Liver (tissue), 9 donors: Measurements from ENCODE around the gene CSRNP2. TPM values are rescaled to one million over a fixed set of nuclear protein-coding genes. Genes with fewer than 3 reads are reported as not detected.
"Not testable (repeated sequence)": the region's sequence is repeated elsewhere in the genome, so short reads cannot be mapped to it uniquely, and the experiment has no call there.

Source experiments
- DNase-seq: peaks from one replicate; pipeline ENCODE4 v3.0.0-alpha.2; 2017; ENCODE audit warnings: low spot score
- H3K27ac ChIP-seq, 2 donors: one replicate each; pipeline ENCODE4 v1.7.0; 2013; ENCODE audit warnings: inconsistent platforms in 2 of 2, low read length in 2 of 2, control low read depth in 1 of 2, low read depth in 1 of 2, mild to moderate bottlenecking in 1 of 2
- H3K27me3 ChIP-seq, 4 donors: one replicate each; pipeline versions ENCODE4 v1.6.1 to v1.7.0; 2013; ENCODE audit warnings: low read length in 3 of 4, inconsistent platforms in 1 of 4, mild to moderate bottlenecking in 1 of 4, moderate library complexity in 1 of 4; ENCODE audit not compliant: control insufficient read depth in 4 of 4, insufficient read depth in 4 of 4
- H3K36me3 ChIP-seq, 4 donors: one replicate each; pipeline versions ENCODE4 v1.6.1 to v1.7.0; 2013; ENCODE audit warnings: low read length in 3 of 4, mild to moderate bottlenecking in 3 of 4, low read depth in 1 of 4, moderate library complexity in 1 of 4; ENCODE audit not compliant: control insufficient read depth in 4 of 4, insufficient read depth in 3 of 4
- H3K4me1 ChIP-seq, 4 donors: one replicate each; pipeline versions ENCODE4 v1.6.1 to v1.7.0; 2013; ENCODE audit warnings: low read length in 3 of 4, mild to moderate bottlenecking in 3 of 4, moderate library complexity in 1 of 4; ENCODE audit not compliant: control insufficient read depth in 4 of 4, insufficient read depth in 4 of 4
- H3K4me3 ChIP-seq, 3 donors: one replicate each; pipeline versions ENCODE4 v1.6.1 to v1.7.0; 2013; ENCODE audit warnings: low read length in 3 of 3, control low read depth in 1 of 3, low read depth in 1 of 3, mild to moderate bottlenecking in 1 of 3
- H3K9ac ChIP-seq, 2 donors: one replicate each; pipeline ENCODE4 v1.7.0; 2013; ENCODE audit warnings: low read length in 2 of 2, mild to moderate bottlenecking in 2 of 2, moderate library complexity in 2 of 2, control low read depth in 1 of 2, low read depth in 1 of 2
- H3K9me3 ChIP-seq, 4 donors: one replicate each; pipeline versions ENCODE4 v1.6.1 to v1.7.0; 2013; ENCODE audit warnings: low read length in 3 of 4; ENCODE audit not compliant: control insufficient read depth in 4 of 4
- ATF3 ChIP-seq: IDR thresholded peaks from 2 replicates; pipeline ENCODE4 v1.6.1; 2016; ENCODE audit warnings: antibody characterized with exemption
- CTCF ChIP-seq: fragments of 150-350 bp; IDR thresholded peaks from 2 replicates; pipeline ENCODE4 v1.5.1; 2017; ENCODE audit warnings: improper control_type of control experiment, low read depth, low read length; ENCODE audit not compliant: missing input control
- FOXA1 ChIP-seq: IDR thresholded peaks from 2 replicates; pipeline ENCODE4 v1.6.1; 2016; ENCODE audit warnings: antibody characterized with exemption
- FOXA2 ChIP-seq: IDR thresholded peaks from 2 replicates; pipeline ENCODE4 v1.6.1; 2016; ENCODE audit warnings: antibody characterized with exemption
- GABPA ChIP-seq, 2 donors: IDR thresholded peaks in 1 of 2; conservative IDR thresholded peaks in 1 of 2; 2 replicates each; pipeline ENCODE4 v1.6.1; 2016; ENCODE audit warnings: antibody characterized with exemption in 2 of 2, mild to moderate bottlenecking in 1 of 2, moderate library complexity in 1 of 2
- HNF4A ChIP-seq, 2 donors: conservative IDR thresholded peaks; 2 replicates each; pipeline ENCODE4 v1.6.1; 2016; ENCODE audit warnings: antibody characterized with exemption in 2 of 2, mild to moderate bottlenecking in 2 of 2
- HNF4G ChIP-seq: IDR thresholded peaks from 2 replicates; pipeline ENCODE4 v1.6.1; 2016; ENCODE audit warnings: antibody characterized with exemption
- JUND ChIP-seq, 2 donors: IDR thresholded peaks; 2 replicates each; pipeline ENCODE4 v1.6.1; 2016; ENCODE audit warnings: antibody characterized with exemption in 2 of 2
- RAD21 ChIP-seq, 2 donors: IDR thresholded peaks; 2 replicates each; pipeline ENCODE4 v1.6.1; 2016; ENCODE audit warnings: antibody characterized with exemption in 2 of 2, mild to moderate bottlenecking in 2 of 2
- RXRA ChIP-seq, 2 donors: IDR thresholded peaks; 2 replicates each; pipeline ENCODE4 v1.6.1; 2017 to 2018; ENCODE audit warnings: antibody characterized with exemption in 2 of 2, mild to moderate bottlenecking in 1 of 2
- TAF1 ChIP-seq: conservative IDR thresholded peaks from 2 replicates; pipeline ENCODE4 v1.6.1; 2016; ENCODE audit warnings: antibody characterized with exemption, mild to moderate bottlenecking
- YY1 ChIP-seq: IDR thresholded peaks from 2 replicates; pipeline ENCODE4 v1.6.1; 2016; ENCODE audit warnings: antibody characterized with exemption, mild to moderate bottlenecking
- WGBS: extraction: QIAGEN DNeasy Blood & Tissue Kit; methylation state at CpG from one replicate; pipeline ENCODE4 v1.1.7; 2013; 5-methylcytosine and 5-hydroxymethylcytosine counted together
- polyA plus RNA-seq, 2 donors: library from polyadenylated mRNA; stranded (reverse) in 1 of 2; unstranded in 1 of 2; fragments of 200-250 nt in 1 of 2; fragments of >200 nt in 1 of 2; fragmentation: Nextera tagmentation in 1 of 2; extraction: Ambion mirVana in 1 of 2; gene quantifications; one replicate each; pipeline versions ENCODE4 v1.2.1 to v1.2.3, GENCODE V29; 2013 to 2015
- total RNA-seq, 2 donors: library from RNA; depleted of rRNA; stranded (reverse); fragments of >200 nt; gene quantifications; one replicate each; pipeline ENCODE4 v1.2.3, GENCODE V29; 2014
- TF ChIP-seq, protein P1 (sequence below): IDR thresholded peaks from 2 replicates; pipeline ENCODE4 v1.6.1; 2016; ENCODE audit warnings: antibody characterized with exemption
- donor health status: healthy.
- donor health status: healthy.
- donor health status: healthy.
- donor health status: healthy.
- donor health status: healthy.

Gene CSRNP2
- total and polyA plus RNA-seq, 4 donors: 2.0 to 8.4 (median 3.9) TPM

- Histone ChIP-seq H3K27ac (no peak overlapping the region), H3K27me3 (no peaks in the 10 kb centered on the region), H3K9me3 (no peaks in the 10 kb centered on the region), H3K4me3 (no peak overlapping the region), H3K4me1 (peaks cover 3 to 13% (median 11%) of the 10 kb centered on the region in 4 donors), H3K9ac (no peak overlapping the region), H3K36me3 (no peaks in the 10 kb centered on the region)
- 84% methylated on average over 4 of the region's 4 CpGs for WGBS
- TF ChIP-seq JUND (IDR thresholded peaks at IDR 0.05) (no peak), RAD21 (IDR thresholded peaks at IDR 0.05) (no peak), HNF4A (conservative IDR thresholded peaks at IDR 0.05) (no peak), CTCF (no peak), GABPA (IDR thresholded peaks at IDR 0.05 in 1 of 2, conservative IDR thresholded peaks at IDR 0.05 in 1 of 2) (no peak), YY1 (no peak), RXRA (IDR thresholded peaks at IDR 0.05) (no peak), HNF4G (no peak), FOXA1 (no peak), FOXA2 (no peak), ATF3 (no peak), TAF1 (no peak)
- TF ChIP-seq, protein P1, sequence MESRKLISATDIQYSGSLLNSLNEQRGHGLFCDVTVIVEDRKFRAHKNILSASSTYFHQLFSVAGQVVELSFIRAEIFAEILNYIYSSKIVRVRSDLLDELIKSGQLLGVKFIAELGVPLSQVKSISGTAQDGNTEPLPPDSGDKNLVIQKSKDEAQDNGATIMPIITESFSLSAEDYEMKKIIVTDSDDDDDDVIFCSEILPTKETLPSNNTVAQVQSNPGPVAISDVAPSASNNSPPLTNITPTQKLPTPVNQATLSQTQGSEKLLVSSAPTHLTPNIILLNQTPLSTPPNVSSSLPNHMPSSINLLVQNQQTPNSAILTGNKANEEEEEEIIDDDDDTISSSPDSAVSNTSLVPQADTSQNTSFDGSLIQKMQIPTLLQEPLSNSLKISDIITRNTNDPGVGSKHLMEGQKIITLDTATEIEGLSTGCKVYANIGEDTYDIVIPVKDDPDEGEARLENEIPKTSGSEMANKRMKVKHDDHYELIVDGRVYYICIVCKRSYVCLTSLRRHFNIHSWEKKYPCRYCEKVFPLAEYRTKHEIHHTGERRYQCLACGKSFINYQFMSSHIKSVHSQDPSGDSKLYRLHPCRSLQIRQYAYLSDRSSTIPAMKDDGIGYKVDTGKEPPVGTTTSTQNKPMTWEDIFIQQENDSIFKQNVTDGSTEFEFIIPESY: no peak
- DNase-seq: no peak
Measured at GRCh38 chr12:51080136-51080535, 3.3 kb downstream of the CSRNP2 start.

DNA sequence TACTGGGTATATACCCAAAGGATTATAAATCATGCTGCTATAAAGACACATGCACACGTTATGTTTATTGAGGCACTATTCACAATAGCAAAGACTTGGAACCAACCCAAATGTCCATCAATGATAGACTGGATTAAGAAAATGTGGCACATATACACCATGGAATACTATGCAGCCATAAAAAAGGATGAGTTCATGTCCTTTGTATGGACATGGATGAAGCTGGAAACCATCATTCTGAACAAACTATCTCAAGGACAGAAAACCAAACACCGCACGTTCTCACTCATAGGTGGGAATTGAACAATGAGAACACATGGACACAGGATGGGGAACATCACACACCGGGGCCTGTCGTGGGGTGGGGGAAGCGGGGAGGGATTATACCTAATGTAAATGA, 4.5 kb downstream of the CSRNP2 start:
- 97% methylated on average over 6 of the region's 6 CpGs for WGBS
- not testable (repeated sequence) for H3K27me3 ChIP-seq, H3K36me3 ChIP-seq, DNase-seq, H3K4me3 ChIP-seq, H3K27ac ChIP-seq, H3K9me3 ChIP-seq, H3K9ac ChIP-seq
- peaks cover 3 to 13% (median 11%) of the 10 kb centered on the region in 4 donors for H3K4me1 ChIP-seq

DNA sequence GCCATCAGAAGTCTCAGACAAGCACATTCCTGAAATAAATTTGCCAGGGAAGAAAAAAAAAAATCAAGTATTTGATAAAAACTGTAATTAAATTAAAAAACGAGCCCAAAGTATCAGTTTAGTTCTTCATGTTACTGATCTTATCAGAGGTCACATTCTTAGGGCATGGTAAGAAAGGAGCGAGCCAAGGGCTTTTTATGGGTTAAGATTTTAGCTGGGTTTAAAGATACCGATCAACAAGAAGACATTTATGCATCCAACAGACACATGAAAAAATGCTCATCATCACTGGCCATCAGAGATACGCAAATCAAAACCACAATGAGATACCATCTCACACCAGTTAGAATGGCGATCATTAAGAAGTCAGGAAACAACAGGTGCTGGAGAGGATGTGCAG, 5.0 kb downstream of the CSRNP2 start:
- H3K36me3 ChIP-seq, H3K4me3 ChIP-seq, H3K4me1 ChIP-seq, H3K9ac ChIP-seq, H3K27me3 ChIP-seq, DNase-seq, H3K27ac ChIP-seq, H3K9me3 ChIP-seq: not testable (repeated sequence)
- WGBS: 83% methylated on average over 5 of the region's 5 CpGs
